M059J (cell line): ENCODE measurements around the gene KRTCAP2. TPM values are rescaled to one million over a fixed set of nuclear protein-coding genes. Genes with fewer than 3 reads are reported as not detected.
A peak's percentile ranks its signal among the peaks of the same experiment; 100 is the strongest.
"Not testable (repeated sequence)": the region's sequence is repeated elsewhere in the genome, so short reads cannot be mapped to it uniquely, and the experiment has no call there.

Experiments
- DNase-seq: peaks from one replicate; pipeline ENCODE4 v3.0.0-alpha.2; 2012; ENCODE audit warnings: low read depth
- total RNA-seq: library from RNA; depleted of rRNA; stranded (reverse); fragments of >200 nt; shearing (Covaris generic); gene quantifications from 2 replicates; pipeline ENCODE4 v1.2.3, GENCODE V29; 2014

Gene KRTCAP2
- total RNA-seq, 1 experiment from 2014 or later = 209 TPM

DNA sequence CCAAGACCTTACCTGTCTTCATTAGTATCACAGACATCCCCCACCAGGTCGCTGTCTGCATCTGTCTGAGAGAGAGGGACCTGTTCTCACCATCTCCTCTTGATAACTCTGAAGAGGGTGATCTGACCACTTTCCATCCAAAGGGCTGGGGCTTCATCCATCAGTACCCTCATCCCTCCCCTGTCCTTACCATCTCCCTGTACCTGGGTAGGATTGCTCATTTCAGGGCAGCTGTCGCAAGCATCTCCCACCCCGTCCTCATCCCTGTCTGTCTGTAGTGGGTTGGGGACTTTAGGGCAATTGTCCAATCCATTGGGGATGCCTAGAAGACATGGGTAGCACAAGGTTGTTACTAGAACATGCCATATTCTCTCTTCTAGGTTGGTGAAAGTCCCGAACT is 26.7 kb upstream of the KRTCAP2 start:
- DNase-seq = no peak

DNA sequence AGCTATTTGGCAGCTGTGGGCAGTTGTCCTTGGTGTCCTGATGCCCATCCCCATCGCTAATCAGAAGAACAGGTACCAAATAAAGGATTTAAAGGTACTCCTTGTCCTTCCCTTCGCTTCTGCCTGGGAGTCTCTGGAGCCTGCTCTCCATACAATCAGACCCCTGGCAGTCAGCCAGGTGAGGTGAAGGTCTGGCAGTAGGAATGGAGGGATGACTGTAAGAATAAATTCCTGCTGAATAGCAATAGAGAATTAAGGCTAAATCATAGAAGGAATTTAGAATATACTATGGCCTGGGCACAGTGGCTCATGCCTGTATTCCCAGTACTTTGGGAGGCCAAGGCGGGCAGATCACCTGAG is 25.4 kb upstream of the KRTCAP2 start:
- DNase-seq = no peak

DNA sequence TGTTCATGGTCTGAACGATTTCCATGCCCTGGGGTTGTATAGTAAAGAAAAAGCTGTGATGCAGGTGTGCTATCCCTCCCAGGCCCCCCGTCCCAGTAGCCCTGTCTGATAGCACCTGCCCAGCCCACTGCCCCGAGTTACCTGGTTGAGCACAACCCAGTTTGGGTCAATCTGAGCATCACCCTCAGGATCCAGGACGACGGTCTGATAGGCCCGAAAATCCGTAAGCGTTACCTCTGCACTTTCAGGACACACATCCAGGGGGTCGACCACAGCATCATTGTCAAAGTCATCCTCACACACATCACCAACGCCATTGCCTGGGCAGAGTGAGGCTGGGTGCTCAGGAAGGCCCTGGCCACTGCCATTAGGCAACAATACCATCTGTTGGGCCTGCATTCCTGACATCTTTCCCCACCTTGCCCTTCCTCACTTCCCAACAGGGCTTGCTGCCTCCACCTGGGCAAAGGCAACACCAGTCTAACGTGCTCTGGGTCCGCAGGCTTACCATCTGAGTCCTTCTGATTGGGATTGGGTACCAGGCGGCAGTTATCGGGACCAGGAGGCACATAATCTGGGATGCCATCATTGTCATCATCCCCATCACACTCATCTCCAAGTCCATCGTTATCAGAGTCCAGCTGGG is 24.9 kb upstream of the KRTCAP2 start:
- DNase-seq = no peak

DNA sequence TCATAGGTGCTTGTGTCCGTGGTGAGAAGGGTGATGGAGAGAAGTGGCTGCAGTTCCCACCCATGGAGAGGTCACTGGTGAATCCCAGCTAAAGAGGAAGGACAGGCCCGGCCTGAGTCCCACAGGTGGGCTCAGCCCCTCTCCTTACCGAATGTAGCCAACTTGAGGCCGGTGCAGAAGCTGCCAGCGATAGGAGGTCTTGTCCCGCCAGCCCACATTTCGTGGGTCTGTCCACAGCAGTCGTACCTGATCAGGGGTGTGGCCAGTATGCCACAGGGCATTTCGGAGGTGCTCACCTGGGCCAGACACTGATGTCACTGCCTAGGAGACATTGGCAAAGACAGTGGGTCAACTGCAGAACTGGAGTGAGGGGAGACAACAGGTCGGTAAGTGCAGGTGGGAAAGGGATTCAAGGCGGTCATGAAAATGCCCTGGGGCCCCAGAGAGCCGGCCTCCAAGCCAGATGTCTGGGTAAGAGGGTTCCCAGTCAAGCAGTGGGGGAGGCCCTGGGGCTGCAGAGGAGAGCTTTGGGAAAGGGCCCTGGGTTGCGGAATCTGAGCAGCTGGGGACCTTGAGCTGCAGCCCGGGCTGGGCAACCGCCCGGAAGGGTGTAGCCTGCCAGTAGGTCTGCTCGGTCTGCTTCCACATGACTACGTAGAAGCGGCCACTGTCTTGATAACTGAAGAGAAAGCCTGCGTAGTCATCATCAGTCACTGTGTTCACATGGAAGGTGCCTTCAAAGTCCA is 24.0 kb upstream of the KRTCAP2 start:
- DNase-seq = no peak

DNA sequence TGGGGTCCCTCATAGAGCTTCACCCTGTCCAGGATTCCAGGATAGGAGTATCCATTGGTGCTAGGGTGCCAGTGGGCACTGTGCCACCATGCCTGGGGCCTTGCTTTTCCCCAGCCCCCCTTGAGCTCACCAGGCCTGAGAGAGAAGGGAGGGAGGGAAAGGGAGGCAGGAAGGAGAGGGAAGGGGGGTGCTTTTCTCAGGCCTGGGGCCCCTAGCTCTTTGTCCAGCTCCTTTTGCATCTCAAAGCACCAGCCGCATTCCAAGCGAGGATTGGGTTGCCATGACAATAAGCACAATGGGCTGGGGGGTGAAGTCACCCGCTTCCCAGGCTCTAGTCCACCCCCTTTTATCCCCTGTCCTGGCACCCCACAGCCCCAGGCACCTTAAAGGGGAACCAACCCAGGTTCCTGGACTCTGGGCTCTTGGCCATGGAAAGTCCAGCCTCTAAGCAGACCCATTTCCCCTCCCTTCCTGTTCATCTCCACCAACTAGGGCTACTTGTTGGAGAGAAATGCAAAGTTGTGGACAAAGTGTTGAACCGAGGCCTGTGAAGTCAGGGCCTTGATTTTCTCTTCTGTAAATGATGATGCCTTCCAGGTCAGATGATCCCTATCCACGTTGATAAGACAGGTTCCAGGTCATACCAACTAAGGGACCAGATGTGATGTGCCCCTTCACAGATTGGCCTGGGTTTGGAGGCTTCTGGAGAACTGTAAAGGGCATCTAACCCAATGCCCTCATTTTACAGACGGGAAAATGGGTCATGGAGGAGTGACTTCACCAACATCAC is 23.2 kb upstream of the KRTCAP2 start:
- DNase-seq = peak; percentile 43

DNA sequence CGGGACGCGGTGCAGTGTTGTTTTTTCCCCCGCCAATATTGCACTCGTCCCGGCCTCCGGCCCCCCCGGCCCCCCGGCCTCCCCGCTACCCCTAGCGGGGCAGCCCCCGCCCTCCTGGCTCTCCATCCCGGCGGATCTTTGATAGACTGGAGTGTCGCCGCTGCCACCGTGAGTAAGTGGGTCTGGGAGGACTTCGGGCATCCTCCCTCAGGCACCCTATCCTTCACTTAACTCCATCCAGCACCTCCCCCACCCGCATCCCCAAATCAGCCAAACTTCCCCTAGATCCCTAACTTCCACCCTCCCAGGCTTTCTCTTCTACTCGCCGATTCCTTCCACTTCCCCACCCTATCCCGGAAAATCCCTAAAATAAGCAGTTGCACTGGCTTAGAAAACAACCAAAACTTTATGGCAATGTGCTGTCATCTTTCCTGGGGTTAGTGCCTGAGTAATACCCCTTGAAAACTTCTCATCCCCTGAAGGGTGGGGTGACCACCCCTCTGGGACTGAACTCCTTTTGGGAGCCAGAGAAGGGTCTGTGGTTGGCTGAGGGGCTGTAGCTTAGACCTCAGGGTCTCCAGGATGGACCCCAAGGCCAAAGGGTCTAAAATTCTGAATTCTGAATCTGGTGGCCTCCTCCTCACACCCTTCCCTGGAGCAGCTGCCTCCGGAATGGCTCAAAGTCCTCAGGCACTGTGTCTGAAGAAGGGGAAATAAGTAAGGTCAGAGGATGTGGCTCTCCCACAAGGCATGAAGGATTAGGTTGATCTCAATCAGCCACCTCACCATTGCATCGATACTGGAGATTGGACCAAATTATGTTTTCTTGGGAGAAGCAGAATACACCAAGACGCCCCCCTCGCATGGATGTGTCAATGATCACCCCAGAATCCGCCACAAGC is 22.3 kb upstream of the KRTCAP2 start:
- DNase-seq = peak; percentile 33

DNA sequence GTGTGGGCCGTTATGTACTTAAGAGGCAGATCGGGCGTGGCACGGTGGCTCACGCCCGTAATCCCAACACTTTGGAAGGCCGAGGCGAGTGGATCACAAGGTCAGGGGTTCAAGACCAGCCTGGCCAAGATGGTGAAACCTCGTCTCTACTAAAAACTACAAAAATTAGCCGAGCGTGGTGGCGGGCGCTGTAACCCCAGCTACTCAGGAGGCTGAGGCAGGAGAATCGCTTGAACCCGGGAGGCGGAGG is 20.8 kb upstream of the KRTCAP2 start:
- DNase-seq = not testable (repeated sequence)

DNA sequence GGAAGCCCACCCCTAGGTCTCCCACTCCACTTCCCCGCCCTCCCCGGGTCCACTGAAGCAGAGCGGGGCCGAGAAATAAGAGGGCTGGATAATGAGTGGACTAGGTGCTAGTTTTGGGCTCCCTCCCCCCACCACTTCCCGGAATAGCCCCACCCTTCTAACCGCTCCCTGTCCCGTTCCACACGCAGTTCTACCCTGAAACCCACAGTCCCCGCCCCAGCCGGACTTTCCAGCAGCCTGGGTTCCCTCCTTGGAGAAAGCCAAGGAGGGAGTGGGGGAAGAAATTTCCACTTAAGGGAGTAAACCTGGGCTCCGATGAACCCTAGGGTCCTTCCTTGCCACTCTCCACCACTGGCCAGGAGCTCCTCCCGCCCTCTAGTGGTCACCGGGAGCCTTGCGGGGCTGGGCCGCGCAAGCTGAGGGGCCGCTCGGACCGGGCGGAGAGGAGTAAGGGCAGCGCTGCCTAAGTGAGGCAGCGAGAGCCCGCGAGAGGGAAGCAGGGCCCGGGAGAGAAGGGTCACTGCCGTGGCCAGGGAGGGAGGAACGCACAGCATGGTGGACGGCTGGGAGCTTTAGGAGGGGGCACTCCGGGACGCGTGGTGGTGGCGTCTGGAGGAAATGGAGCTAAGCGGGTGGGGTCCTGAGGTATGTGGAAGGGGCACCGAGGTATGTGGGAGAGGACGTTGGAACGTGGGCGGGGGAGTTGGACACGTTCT is 20.3 kb upstream of the KRTCAP2 start:
- DNase-seq = peak; percentile 95

DNA sequence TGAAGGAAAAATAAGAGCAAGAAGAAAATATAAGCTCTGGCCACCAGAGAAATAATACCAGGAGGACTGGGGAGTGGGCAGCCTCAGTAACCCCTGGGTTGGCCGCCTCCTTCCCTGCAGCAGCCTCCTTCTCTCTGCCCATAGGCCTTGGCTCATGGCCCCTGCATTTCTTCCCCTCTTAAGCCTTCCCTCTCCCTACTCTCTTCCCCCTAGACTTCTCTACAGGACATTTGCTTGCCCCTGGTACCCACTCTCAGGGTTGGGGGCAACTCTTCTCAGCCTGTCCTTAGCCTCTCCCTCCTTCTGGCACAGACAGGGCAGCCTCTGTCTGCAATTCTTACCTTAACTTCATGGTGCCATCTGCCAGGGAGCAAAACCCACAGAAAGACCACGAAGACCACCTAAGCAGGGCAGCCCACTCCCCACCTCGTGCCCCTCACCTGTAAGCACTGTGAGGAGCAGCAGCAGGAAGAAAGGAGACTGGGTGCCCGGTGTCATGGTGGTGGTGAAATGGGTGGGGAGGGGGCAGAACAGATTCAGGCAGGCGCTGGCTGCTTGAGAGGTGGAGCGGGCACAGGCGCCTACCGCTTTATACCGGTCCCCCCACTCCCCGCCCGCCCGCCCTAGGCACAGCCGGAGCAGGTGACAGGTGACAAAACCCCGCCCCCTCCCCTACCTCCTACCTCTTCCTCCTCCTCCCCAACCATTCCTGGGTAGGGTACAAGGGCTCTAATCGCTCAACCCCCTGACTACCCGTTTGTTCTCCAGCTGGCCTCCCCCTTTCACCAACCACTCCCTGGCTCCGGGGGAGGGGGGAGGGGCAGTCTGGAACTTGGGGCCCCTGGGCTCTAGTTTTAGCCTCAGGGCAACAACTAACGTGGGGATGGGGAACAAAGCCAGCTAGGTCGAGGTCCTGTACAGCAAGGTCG is 19.5 kb upstream of the KRTCAP2 start:
- no peak for DNase-seq

DNA sequence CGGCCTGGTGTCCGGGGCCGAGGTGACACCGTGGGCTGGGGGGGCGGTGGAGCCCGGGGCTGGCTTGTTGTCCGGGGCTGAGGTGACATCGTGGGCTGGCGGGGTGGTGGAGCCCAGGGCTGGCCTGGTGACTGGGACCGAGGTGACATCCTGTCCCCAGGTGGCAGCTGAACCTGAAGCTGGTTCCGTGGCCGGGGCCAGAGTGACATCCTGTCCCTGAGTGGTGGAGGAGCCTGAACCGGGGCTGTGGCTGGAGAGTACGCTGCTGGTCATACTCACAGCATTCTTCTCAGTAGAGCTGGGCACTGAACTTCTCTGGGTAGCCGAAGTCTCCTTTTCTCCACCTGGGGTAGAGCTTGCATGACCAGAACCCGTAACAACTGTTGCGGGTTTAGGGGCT is 18.8 kb upstream of the KRTCAP2 start:
- DNase-seq = no peak

DNA sequence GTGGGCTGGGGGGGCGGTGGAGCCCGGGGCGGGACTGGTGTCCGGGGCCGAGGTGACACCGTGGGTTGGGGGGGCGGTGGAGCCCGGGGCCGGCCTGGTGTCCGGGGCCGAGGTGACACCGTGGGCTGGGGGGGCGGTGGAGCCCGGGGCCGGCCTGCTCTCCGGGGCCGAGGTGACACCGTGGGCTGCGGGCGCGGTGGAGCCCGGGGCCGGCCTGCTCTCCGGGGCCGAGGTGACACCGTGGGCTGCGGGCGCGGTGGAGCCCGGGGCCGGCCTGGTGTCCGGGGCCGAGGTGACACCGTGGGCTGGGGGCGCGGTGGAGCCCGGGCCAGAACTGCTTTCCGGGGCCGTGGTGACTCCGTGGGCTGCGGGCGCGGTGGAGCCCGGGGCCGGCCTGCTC is 16.8 kb upstream of the KRTCAP2 start:
- not testable (repeated sequence) for DNase-seq

DNA sequence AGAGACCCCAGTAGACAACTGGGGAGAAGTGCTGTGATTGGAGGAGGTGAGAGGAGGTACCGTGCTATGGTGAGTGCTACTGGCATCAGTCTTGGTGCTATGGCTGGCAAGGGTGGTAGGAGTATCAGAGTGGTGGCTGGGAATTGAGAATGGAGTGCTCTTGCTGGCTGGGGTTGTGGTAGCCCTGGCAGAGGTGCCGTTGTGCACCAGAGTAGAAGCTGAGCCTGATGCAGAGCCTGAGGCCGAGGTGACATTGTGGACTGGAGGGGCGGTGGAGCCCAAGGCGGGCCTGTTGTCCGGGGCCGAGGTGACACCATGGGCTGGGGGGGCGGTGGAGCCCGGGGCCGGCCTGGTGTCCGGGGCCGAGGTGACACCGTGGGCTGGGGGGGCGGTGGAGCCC is 15.2 kb upstream of the KRTCAP2 start:
- no peak for DNase-seq

DNA sequence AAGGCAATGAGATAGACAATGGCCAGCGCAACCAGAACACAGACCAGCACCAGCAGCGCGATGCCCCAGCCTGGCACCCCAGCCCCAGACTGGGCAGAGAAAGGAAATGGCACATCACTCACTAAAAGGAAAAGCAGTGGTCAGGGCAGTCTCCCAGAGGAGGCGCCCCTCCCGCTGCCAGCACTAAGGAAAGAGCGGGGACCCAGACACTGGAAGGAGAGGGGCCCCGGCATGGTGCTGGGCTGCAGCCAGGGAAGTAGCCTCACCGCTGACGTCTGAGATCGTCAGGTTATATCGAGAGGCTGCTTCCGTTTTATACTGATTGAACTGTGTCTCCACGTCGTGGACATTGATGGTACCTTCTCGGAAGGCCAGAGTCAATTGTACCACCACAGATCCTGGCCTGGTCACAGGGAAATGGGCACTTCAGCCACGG is 14.4 kb upstream of the KRTCAP2 start:
- no peak for DNase-seq

DNA sequence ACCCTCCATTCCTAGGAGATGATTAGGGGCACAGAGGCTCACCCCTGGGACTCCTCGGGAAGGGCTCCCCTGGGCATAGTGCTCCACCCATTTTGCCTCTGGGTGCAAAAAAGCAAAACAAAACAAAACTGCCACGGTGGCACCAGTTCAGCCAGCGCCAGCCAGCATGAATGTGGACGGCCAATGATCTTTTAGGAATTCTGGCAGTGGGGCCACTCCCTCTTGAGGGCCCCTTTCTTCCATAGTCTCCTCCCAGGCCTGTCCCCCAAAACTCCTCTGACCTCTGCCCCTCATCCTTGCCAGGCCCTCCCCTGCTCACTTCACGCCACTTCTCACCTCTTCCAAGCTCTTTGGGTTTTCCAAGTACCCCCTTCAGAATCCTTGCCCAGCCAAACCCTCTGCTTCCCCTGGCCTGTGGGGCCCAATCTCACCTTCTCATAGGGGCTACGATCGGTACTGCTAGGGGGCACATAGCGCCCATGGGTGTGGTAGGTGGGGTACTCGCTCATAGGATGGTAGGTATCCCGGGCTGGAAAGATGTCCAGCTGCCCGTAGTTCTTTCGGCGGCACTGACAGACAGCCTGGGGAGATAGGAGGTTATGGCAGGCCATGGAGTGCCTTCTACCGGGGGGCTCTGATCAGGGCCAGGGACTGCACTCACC is 13.8 kb upstream of the KRTCAP2 start:
- no peak for DNase-seq

DNA sequence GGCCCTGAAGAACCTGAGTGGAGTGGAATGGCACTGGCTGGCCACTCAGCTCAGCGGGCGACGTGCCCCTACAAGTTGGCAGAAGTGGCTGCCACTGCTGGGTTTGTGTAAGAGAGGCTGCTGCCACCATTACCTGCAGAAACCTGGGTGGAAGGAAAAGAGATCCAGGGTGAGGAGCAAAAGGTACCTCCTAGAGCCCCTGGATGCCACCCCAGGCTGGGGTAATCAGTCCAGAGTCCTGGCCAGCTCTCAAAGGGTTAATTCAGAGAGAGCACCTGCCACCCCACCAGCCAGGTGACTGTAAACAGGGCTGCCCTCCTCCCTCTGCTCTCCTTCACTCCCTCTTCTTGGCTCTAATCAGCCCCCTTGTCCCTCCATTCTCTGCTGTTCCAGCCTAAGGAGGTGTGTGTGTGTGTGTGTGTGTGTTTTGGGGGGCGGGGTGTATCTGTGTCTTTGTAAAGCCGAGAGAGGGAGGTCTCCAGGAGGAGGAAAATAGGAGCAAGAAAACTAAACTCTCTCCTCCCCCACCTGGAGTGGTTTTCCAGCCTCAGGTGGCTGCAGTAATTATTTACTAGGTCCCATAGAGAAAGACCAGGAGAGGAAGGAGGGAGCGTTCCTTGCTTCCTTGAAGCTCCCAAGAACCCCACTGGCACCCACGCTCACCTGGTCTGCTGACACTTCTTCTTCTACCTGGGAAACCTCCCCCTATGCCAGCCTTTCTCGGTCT is 13.1 kb upstream of the KRTCAP2 start:
- DNase-seq = no peak

DNA sequence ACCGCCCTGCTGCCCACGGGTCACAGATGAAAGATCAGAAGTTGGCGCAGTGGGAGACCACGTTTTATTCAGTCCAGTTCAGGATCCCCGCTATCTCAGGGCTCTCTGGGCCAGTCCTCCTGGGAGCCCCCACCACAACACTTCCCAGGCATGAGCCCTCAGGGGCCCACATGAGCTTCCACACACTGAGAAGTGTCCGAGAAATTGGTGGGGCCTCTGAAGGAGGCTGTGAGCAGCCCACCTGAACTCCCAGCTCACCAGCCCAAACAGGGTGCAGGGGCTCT is 12.6 kb upstream of the KRTCAP2 start:
- no peak for DNase-seq

DNA sequence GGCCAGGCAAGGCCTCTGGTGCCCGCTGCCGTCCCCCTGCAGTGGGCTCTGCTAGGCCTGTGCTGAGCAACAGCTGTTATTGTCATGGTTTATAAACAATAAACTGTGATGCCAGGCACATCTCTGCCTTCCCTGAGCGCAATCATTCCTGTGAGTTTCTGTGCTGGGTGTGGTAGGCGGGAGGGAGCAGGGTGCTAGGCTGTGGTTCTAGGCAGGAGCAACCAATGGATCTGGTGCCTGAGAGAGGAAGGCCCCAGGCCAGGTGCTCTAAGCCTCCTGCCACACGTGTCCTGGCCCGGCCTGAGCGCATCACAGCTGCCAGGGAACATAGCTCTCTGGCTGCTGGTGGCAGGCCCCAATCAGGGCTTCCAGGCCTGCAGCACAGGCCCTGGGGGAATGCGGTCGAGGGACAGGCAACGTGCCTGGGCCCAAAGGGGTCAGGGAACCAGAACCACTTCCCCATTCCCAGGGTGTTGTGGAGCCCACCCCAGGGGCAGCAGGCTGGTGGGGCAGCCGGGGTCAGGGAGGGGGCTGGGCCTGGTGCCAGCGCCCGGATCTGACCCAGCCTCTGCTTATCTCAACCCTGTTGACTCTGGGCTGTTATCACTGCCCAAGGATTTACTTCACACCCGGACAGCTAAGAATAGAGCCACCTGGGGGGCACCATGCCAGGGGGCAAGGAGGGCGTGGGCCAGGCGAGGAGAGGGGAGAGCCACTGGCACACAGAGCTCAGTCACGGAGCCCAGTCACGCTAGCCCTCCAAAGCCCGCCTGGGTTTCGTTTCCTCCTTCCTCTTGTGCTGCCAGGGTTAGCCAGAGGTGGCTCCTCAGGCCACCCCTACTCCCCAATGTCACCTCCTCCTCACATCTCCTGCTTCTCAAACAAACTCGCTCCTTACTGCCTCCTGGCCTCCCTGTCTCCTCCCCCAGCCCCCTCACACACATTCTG is 12.0 kb upstream of the KRTCAP2 start:
- no peak for DNase-seq

DNA sequence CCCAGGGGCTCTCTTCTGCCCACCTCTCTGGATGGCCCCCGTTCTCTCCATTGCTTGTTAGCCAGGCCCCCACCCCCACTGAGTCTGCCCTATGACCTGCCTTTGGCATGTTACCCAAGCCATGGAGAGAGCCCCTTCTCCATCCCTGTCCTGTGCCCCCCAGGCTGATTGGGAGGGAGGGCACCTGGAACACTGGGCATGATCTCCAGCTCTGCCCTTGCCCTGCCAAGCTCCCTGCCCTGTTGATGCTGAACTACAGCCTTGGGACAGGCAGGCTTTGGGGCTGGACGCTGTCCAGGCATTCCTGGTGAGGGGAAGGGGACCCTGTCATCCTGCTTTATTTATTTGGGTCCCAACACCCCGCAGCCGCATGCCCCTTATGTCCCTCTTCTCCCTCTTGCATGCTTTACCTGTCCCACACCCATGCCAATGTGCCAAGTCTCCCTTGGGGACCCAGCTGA is 11.3 kb upstream of the KRTCAP2 start:
- DNase-seq = no peak
